HG03558 (cell line): ENCODE results near the gene PLXDC2.
A peak's percentile ranks its signal among the peaks of the same experiment; 100 is the strongest.

Experiments
- ATAC-seq: cut with Tn5 transposase; IDR thresholded peaks from one replicate; pipeline ENCODE4 v1.9.1; 2021; ENCODE audit warnings: moderate number of reproducible peaks; ENCODE audit not compliant: unreplicated experiment; ENCODE audit errors: extremely low read depth

Gene PLXDC2

DNA sequence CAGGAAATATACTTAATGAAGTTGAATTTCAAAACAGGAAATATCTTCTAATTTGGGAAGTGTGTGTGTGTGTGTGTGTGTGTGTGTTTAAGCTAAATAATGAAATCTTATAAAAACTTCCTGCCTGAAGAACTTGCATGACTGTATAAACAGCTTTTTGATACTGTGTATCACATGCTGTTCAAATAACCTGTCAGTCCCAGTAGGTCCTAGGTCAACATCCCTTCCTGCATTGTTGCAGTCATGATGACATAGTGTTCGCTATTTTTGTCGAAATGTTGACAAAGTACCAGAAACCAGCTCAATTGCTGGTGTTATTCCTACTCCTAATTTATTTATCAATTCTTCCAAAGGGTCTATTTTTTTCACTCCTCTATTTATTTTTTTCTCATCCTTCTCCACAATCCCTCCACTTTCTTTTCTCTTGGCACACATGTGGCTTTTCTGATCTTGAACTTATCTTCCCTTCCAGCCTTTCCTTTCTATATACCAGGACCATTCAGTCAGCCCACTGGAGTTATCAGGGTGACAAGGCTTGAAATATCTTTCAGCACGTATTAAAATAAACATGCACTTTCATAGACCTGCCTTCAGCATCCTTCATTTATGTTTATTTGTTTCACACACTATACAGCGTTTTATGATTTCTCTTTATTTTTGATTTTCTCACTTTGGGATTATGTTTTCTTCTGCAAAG is 115.8 kb downstream of the PLXDC2 start:
- ATAC-seq = no peak

DNA sequence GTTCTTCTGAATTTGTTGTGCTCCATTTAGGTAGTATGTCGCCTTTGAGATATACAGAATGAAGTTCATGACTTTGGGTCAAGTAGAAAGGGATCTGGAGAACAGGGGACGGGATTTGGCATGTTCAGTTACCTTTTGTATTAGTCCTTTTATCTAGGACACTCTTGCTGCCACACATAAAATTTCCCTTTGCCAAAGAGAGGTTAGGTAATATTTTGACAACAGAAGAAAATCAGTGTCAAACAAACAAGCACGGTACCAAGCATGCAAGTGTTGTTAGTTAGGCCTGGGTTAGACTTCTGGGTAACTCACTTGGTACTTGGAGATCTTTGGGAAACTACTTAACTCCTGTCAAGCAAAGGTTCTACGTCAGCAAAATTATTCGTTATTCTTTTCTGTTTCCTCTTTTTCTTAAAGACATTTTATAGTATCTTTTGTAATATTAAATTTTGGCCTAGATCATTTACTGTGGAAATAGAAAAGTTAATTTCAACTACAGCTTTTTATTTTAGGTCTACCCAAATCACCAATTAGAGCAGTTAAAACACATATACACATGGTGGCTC is 116.7 kb downstream of the PLXDC2 start:
- no peak for ATAC-seq

DNA sequence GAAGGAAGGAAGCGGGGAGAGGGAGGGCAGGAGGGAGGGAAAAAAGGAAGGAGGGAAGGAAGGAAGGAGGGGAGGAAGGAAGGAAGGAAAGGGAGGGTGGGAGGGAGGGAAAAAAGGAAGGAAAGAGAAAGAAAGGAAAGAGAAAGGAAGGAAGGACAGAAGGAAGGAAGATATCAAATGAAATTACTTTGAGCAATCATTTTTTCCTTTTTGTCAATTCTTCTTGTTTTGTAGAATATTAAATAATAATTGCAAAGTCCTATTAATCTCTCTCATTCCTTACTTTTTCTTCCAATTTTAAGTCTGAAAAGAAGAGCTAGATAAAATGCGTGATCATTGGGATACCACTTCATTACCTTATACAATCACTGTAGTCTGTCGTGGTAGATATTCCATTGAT is 117.5 kb downstream of the PLXDC2 start:
- ATAC-seq = no peak

DNA sequence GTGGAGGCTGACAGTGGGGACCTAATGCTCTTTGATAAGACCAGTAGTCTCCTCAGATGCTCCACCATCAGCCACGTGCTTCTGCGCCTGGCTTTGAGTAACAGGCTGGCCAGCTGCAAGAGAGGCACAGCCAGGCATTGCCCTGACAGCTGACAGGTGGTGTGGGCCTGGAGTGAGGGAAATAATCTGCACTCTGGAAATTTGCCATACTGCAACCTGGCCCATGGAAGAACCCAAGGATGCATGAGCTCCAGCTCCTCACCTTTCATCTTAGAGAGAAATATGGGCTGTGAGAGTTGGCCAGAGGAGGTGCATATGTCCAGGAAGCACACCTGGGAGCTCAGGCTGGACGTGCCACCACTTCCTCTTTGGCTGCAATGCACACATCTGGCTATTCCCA is 118.9 kb downstream of the PLXDC2 start:
- ATAC-seq = no peak

DNA sequence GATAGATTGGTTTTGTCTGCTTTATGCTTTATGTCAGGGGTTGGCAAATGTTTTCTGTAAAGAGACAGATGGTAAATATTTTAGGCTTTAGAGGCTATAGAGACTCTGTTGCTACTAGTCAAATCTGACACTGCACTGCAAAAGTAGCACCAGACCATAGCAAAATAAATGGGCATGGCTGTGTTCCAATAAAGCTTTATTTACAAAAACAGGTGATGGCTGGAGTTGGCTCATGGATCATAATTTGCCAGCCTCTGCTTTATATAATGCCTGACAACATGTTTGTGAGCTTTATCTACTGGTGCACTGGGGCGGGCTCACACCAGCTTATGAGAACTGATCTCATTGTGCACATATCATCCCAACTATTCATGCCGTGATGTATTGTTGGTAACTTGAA is 120.1 kb downstream of the PLXDC2 start:
- no peak for ATAC-seq

DNA sequence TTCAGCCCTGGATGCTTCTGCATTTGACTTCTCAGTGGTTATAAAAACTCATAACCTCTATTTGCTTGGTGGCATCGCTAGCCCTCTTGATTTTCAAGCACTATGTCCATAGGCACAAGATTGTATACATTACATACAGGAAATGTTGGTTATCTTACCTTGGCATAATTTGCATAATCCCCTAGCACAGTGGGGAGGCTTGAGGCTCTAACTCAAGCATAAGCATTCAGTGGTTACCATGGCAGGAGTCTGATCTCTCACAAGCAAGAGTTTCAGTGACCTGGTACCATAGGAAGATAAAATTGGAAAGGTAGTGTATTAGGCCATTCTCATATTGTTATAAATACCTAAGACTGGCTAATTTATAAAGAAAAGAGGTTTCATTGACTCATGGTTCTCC is 121.8 kb downstream of the PLXDC2 start:
- ATAC-seq = no peak

DNA sequence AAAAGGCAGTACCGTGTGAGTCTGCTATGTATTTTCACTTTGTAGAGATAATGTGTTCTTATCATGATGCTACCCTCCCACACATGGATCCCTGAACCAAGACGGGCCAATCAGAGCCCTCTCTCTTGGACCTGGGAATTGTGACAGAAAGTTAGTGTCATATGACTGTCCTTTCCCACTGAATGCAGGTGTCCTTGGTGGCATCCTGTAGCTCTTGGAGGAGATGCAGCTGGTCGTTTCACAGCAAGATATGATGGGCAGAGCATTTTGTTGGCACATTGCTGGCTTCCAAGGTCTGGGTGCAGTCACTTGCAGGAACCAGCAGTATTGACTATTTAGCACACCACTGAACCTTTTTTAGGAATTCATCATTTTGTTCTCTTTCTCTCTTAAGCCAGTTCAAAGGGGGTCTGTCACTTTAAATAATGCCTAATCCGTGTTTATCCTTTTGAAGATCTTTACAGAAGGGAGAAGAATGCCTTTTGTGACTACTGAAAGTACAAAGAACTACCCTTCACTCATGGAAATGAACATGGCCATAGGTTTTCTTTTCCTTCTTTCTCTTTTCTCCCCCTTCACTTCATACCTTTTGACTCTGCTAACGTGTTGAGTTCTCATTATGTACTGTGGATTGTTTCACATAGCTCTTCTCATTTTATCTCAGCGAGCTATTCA is 125.1 kb downstream of the PLXDC2 start:
- no peak for ATAC-seq

DNA sequence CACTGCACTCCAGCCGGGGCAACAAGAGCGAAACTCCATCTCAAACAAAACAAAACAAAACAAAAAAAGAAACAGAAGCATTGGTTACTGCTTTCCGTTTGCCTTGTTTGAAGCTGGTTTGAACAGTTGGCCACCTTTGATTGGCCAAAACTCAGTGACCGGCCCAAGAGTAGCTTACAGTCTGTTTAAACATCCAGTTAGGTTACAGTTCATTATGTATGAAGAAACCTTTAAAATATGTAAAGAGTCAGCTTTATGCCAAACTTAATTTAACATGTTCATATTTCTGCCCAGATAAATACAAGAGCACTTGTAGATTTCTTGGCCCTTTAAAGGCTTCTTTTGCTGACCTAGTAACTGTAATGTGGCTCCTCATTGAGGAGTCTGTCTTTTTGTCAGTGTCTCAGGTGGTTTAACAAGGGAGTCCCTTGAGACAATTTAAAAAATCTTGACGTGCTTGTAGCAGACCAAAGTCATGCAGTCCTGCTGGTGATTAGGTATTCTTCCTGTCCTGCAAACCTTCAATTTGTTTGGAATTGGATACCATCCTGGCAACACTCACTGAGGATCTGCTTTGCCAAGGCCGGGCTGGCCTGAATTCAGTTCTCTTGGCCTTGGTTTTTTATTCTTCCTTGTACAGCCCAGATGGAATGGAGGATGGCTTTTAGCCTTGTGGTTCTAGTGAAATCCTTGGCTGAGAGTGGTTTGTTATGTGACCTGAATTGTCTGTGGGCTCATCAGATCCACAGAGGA is 128.9 kb downstream of the PLXDC2 start:
- ATAC-seq = no peak

DNA sequence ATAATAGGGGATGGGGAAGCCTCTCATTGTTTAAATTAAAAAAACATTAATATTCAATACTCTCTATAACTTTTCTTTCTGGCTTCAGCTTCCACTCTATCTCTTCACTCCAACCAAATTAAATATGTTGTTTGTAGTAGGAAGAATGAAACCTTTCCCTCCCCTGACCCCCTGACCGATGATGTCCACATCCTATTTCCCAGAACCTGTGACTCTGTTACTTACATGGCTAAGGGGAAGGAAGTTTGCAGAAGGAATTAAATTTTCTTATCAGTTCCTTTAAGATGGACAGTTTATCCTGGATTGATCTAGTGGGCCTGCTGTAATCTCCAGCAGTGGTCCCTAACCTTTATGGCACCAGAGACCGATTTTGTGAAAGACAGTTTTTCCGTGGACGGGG is 130.0 kb downstream of the PLXDC2 start:
- no peak for ATAC-seq

DNA sequence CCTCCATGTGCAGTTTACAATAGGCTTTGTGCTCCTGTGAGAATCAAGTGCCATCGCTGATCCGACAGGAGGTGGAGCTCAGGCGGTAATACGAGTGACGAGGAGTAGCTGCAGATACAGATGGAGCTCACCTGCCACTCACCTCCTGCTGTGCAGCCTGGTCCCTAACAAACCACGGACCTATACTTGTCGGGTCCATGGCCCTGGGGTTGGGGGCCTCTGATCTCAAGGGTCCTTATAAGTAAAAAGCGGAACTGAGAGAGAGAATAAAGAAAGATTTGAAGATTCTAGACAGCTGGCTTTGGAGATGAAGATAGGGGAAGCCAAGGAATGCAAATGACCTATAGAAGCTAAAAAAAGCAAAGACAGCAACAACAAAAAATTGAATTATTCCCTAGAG is 130.6 kb downstream of the PLXDC2 start:
- no peak for ATAC-seq

DNA sequence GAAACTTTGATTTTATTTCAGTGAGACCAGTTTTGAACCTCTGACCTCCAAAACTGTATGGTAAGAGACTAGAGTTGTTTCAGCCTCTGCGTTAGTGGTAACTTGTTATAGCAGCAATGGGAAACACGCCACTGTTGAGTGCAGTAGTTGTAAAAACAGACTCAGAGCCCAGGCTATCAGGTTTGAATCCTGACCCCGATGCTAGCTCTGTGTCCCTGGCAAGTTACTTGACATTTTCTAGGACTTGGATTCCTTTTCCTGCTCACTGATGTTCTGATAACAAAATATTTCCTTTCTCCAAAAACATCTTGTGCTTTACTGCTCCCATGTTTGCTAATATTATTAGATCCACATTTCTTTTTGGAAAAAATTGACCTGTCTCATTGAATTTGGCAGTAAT is 131.0 kb downstream of the PLXDC2 start:
- ATAC-seq = no peak

DNA sequence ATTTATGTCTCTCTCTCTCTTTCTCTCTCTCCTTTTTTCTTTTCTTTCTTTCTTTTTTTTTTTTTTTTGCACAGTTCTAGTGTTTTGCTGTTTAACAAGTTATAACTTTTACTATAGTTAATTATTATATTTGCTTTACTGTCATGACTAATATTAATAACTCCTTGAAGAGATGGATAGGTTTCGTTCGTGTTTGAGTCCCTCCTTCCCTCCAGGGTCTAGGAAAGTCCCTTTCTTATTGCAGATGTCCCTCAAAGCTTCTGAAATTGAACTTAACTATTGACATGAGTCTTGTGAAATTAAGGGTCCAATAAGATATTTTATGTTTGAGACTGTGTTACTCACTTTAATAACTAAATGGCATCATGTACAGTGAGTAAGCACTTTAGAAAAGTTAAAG is 131.4 kb downstream of the PLXDC2 start:
- ATAC-seq = peak; percentile 60

DNA sequence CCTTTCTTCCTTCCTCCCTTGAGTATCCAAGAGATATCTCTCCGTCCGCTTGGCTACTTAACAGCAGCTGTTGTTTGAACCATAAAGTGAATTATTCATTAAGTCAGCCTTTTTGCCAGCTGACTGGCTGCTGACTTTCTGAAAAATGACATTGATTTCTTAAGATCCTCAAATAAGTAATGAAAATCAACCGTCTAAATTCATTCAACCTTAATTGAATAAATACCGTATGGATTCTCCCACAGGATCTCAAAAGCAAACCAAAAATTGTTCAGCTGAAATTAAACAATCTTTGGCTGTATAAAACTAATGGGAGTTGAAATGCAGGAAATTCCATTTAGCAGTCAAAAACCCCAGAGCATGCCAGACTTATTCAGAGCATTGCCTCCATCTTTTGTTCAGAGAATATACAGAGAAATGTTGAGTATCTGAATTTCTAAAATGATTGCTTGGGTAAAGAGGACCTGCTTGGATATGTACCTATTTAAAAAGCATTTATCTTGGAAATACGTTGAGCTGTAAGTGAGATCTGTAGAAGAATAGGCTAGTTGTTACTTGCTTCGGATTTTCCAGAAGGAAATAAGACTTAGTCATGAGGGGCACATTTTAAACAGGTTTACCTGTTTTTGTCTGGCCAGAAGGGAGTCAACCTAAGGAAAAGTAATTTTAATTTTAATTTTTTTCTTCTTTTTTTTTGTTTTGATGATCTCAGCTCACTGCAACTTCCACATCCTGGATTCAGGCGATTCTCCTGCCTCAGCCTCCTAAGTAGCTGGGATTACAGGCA is 136.2 kb downstream of the PLXDC2 start:
- ATAC-seq = no peak

DNA sequence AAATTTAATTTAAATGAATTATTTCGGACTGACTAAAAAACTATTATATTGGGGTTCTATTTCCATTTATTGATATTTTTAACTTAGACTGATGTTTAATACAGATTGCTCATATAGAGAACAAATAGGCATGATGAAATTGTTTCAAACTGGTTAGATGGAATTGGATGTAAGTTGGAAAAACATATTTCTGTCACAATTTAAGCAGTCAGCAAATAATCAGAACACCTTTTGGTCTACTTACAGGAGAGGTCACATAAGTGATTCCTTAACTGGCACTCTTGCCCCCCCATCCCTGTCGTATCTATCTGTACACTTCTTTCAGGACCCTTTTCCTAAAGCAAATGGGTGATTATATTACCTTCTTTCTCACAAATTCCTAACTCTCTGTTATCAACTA is 138.4 kb downstream of the PLXDC2 start:
- ATAC-seq = no peak

DNA sequence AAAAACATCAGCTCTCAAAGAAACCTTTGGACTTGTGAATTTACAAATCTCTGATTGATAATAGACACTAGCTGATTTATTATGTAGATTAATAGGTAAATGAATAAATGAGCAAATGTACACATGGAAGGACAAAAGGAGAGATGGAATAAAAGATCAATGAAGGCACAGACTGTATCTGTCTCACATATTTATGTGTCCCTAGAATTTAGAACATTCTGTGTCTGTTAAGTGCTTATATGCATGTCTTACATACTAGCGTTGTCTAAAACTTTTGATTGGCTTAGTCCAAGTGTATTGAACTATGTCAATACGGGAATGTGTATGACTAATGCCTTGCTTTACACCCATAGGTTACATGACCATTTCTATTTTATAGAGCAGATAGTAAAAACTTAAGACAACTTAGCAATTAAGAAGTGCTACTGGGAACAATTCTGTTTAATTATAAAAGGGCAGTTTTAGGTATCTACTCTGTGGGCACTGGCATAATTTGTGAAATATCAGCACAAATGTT is 140.3 kb downstream of the PLXDC2 start:
- no peak for ATAC-seq

DNA sequence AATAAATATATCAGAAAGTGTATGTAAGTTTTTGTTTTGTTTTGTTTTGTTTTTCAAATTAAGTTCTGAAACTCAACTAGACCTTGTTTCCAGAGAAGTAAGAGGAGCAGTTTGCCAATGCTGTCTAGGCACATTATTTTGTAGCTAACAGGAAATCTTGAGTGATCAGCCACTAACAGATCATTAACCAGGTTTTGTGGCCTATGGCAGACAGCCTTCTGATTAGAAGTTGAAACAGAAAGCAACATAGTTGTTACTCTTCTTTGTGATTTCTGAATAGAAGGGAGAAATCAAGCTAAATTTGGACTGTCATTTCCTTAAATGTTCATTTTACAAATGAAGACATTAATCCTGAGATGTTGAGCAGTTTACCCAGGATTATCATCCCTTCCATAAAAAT is 142.6 kb downstream of the PLXDC2 start:
- peak; percentile 97 for ATAC-seq

DNA sequence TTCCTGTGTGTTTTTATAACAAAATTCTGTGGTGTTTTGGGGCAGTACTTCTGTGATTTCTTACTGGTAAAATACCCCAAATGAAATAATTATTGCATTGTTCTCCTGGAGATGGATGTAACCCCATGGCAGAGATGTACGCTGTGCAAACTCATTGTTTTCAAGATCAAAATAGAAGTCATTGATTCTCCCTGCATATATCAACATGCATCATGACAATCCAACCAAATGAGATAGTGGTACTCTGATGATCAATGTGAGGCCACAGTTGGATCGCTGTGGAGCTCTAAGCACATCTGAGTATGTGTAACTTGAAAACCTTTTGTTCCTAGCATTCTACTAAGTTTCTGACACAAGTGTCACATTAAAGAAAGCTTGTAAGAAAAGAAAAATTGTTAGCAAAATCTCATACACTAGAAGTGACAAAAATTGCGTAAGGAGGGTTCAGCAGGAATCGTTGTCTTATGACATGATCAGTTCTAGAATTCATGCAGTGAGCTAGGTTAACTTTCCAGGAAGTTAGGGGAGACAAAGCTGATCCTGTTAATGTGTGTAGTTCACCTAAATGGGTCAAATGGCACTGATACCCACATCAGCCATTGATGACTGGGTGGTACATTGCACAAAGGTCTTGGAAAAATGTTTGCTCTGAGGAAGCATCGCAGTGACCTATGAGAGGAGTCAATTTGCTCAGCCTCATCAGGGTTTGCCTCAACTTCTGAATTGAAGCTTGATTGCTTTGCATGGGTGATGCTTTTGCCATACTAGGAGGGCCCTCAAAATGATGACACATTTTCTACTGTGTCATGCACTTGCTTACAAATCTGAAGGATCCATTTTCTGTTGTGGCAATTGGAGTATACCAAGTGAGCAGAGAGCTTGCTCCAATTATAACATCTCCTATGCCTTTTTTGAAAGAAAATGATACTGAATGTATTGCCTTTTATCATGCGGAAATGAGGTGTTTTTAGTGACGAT is 145.1 kb downstream of the PLXDC2 start:
- ATAC-seq = no peak

DNA sequence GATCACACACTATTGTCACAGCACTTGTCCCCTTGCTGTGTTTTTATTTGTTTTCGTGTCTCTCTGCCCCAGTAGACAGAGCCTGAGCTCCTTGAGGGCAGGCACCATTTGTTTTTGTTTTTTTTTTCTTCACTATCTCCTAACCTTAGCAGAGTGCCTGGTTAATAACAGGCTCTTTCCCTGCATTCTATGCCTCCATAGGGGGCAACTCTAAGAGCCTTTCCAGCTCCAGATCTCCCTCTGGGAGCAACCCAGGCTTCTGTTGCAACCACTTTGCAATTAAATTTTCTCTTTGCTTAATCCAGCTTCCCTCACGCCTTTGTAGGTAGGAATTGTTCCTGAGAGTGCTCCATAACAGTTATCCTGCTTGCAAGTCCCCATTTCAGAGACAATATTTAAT is 148.4 kb downstream of the PLXDC2 start:
- ATAC-seq = no peak

DNA sequence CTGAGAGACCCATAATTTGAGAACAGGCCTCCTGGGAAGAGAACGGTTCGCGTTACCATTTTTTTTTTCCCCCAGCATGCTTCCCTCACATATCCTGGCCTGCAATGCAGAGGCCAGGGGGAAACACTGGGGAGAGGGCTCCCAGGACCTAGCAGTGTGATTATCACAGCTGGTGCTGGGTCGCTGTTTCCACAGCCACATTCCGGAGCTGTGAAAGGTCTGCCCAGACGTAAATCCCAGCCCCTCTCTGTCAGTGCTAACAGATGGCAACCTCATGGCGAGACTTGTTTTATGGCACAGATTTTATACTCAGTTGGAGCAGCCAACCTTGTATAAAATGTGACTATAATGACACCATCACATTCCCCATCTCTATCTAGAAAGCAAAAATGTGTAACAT is 150.5 kb downstream of the PLXDC2 start:
- no peak for ATAC-seq
